Mesenchymal stem cell (in vitro differentiated cells and primary cell): Measurements from ENCODE around the gene ITLN1.

Source experiments
- DNase-seq: peaks from one replicate; pipeline ENCODE4 v3.0.0-alpha.2; 2013
- H2AFZ ChIP-seq: one replicate; pipeline ENCODE4 v1.6.1; 2013; ENCODE audit warnings: low read depth, mild to moderate bottlenecking, control low read depth, inconsistent platforms, low read length, moderate library complexity
- H2AK5ac ChIP-seq: 2 replicates; pipeline ENCODE4 v1.6.1; 2013; ENCODE audit warnings: low read length, moderate library complexity, mild to moderate bottlenecking, inconsistent platforms; ENCODE audit not compliant: severe bottlenecking
- H2BK120ac ChIP-seq: one replicate; pipeline ENCODE4 v1.6.1; 2013; ENCODE audit warnings: low read depth, mild to moderate bottlenecking, inconsistent platforms, low read length, moderate library complexity
- H2BK12ac ChIP-seq, 2 experiments: one replicate each; pipeline ENCODE4 v1.6.1; 2013; ENCODE audit warnings: inconsistent platforms in 2 of 2, low read length in 2 of 2, mild to moderate bottlenecking in 2 of 2, moderate library complexity in 2 of 2, control low read depth in 1 of 2
- H2BK15ac ChIP-seq: one replicate; pipeline ENCODE4 v1.6.1; 2013; ENCODE audit warnings: mild to moderate bottlenecking, low read depth, inconsistent platforms; ENCODE audit not compliant: poor library complexity, severe bottlenecking
- H2BK5ac ChIP-seq: 2 replicates; pipeline ENCODE4 v1.6.1; 2013; ENCODE audit warnings: low read depth, mild to moderate bottlenecking, low read length, control low read depth, inconsistent platforms; ENCODE audit not compliant: poor library complexity, severe bottlenecking
- H3K14ac ChIP-seq, 2 experiments: one replicate each; pipeline ENCODE4 v1.6.1; 2013; ENCODE audit warnings: inconsistent platforms in 2 of 2, low read length in 2 of 2, control low read depth in 1 of 2, mild to moderate bottlenecking in 1 of 2, moderate library complexity in 1 of 2
- H3K18ac ChIP-seq, 2 experiments: one replicate each; pipeline ENCODE4 v1.6.1; 2013; ENCODE audit warnings: inconsistent platforms in 2 of 2, low read length in 2 of 2, control low read depth in 1 of 2, low read depth in 1 of 2, mild to moderate bottlenecking in 1 of 2
- H3K23ac ChIP-seq, 2 experiments: one replicate each; pipeline ENCODE4 v1.6.1; 2013; ENCODE audit warnings: inconsistent platforms in 2 of 2, low read length in 2 of 2, mild to moderate bottlenecking in 2 of 2, moderate library complexity in 2 of 2, control low read depth in 1 of 2
- H3K27ac ChIP-seq: 2 replicates; pipeline ENCODE4 v1.5.1; 2013; ENCODE audit warnings: mild to moderate bottlenecking, moderate library complexity, low read length, control low read depth, inconsistent platforms; ENCODE audit not compliant: poor library complexity, severe bottlenecking
- H3K27me3 ChIP-seq, 2 experiments: 2 replicates each; pipeline versions ENCODE4 v1.6.1 to v1.7.0; 2013; ENCODE audit warnings: low read length in 2 of 2, mild to moderate bottlenecking in 2 of 2, moderate library complexity in 2 of 2, control low read depth in 1 of 2, inconsistent platforms in 1 of 2; ENCODE audit not compliant: control insufficient read depth in 1 of 2, insufficient read depth in 1 of 2
- H3K36me3 ChIP-seq, 2 experiments: 2 replicates each; pipeline versions ENCODE4 v1.6.1 to v1.7.0; 2013; ENCODE audit warnings: low read length in 2 of 2, control low read depth in 1 of 2, inconsistent platforms in 1 of 2, low read depth in 1 of 2, mild to moderate bottlenecking in 1 of 2; ENCODE audit not compliant: insufficient read depth in 2 of 2, control insufficient read depth in 1 of 2
- H3K4ac ChIP-seq, 2 experiments: one replicate each; pipeline ENCODE4 v1.6.1; 2013; ENCODE audit warnings: inconsistent platforms in 2 of 2, low read length in 2 of 2, mild to moderate bottlenecking in 2 of 2, moderate library complexity in 2 of 2, control low read depth in 1 of 2, low read depth in 1 of 2
- H3K4me1 ChIP-seq: 2 replicates; pipeline ENCODE4 v1.6.1; 2013; ENCODE audit warnings: low read depth, low read length, control low read depth; ENCODE audit not compliant: control insufficient read depth, insufficient read depth
- H3K4me2 ChIP-seq: 2 replicates; pipeline ENCODE4 v1.6.1; 2013; ENCODE audit warnings: low read length, mild to moderate bottlenecking, inconsistent platforms; ENCODE audit not compliant: poor library complexity, severe bottlenecking
- H3K4me3 ChIP-seq, 2 experiments: 2 replicates each; pipeline versions ENCODE4 v1.5.1 to v1.7.0; 2013; ENCODE audit warnings: low read length in 2 of 2, mild to moderate bottlenecking in 2 of 2, control low read depth in 1 of 2, low read depth in 1 of 2; ENCODE audit not compliant: insufficient read depth in 1 of 2
- H3K79me1 ChIP-seq: replicated peaks from 2 replicates; pipeline ENCODE4 v1.6.1; 2013; ENCODE audit warnings: mild to moderate bottlenecking, control low read depth, low read length, inconsistent platforms; ENCODE audit not compliant: poor library complexity, severe bottlenecking
- H3K9ac ChIP-seq: 2 replicates; pipeline ENCODE4 v1.7.0; 2013; ENCODE audit warnings: mild to moderate bottlenecking, low read length, moderate library complexity
- H3K9me3 ChIP-seq: 2 replicates; pipeline ENCODE4 v1.7.0; 2013; ENCODE audit warnings: mild to moderate bottlenecking, low read length; ENCODE audit not compliant: control insufficient read depth
- H4K8ac ChIP-seq: one replicate; pipeline ENCODE4 v1.6.1; 2013; ENCODE audit warnings: inconsistent platforms, mild to moderate bottlenecking, low read length, moderate library complexity
- H4K91ac ChIP-seq: one replicate; pipeline ENCODE4 v1.6.1; 2013; ENCODE audit warnings: mild to moderate bottlenecking, low read length, inconsistent platforms
- WGBS: methylation state at CpG from one replicate; pipeline ENCODE4 v1.1.7; 2013; ENCODE audit warnings: mixed read lengths; 5-methylcytosine and 5-hydroxymethylcytosine counted together

The ITLN1 gene

GRCh38 chr1:160910170-160910750, 25.3 kb upstream of the ITLN1 start:
- 59% methylated on average over 5 of the region's 6 CpGs for WGBS
- H3K27me3 ChIP-seq: no peaks in the 10 kb centered on the region
- no peaks in the 10 kb centered on the region for H3K36me3 ChIP-seq
- H2BK120ac ChIP-seq: no peak overlapping the region
- no peak overlapping the region for H3K4me2 ChIP-seq
- no peak overlapping the region for H2BK15ac ChIP-seq
- H4K8ac ChIP-seq: no peak overlapping the region
- no peak overlapping the region for H2BK12ac ChIP-seq
- no peaks in the 10 kb centered on the region for H3K4me1 ChIP-seq
- no peak for DNase-seq
- H3K79me1 ChIP-seq: no peaks in the 10 kb centered on the region
- no peak overlapping the region for H3K18ac ChIP-seq
- no peak overlapping the region for H3K23ac ChIP-seq
- H4K91ac ChIP-seq: no peak overlapping the region
- no peak overlapping the region for H3K27ac ChIP-seq
- H2BK5ac ChIP-seq: no peak overlapping the region
- H3K4me3 ChIP-seq: no peak overlapping the region
- H2AFZ ChIP-seq: no peak overlapping the region
- H3K9me3 ChIP-seq: no peaks in the 10 kb centered on the region
- no peak overlapping the region for H3K14ac ChIP-seq
- no peak overlapping the region for H2AK5ac ChIP-seq
- no peak overlapping the region for H3K4ac ChIP-seq
- no peak overlapping the region for H3K9ac ChIP-seq

GRCh38 chr1:160907976-160908375, 23.0 kb upstream of the ITLN1 start:
- Histone ChIP-seq H2BK15ac (no peak overlapping the region), H2AK5ac (no peak overlapping the region), H2BK120ac (no peak overlapping the region), H4K91ac (no peak overlapping the region), H2BK5ac (no peak overlapping the region), H3K23ac (no peak overlapping the region), H3K4me2 (no peak overlapping the region), H3K4ac (no peak overlapping the region), H3K36me3 (no peaks in the 10 kb centered on the region), H2BK12ac (no peak overlapping the region), H3K9ac (no peak overlapping the region), H3K27me3 (peaks cover 0 to 3% of the 10 kb centered on the region in 2 experiments), H4K8ac (no peak overlapping the region), H3K79me1 (no peaks in the 10 kb centered on the region), H2AFZ (no peak overlapping the region), H3K27ac (no peak overlapping the region), H3K4me3 (no peak overlapping the region), H3K9me3 (no peaks in the 10 kb centered on the region), H3K4me1 (no peaks in the 10 kb centered on the region), H3K14ac (no peak overlapping the region), H3K18ac (no peak overlapping the region)
- 70% methylated on average over 7 of the region's 7 CpGs for WGBS
- DNase-seq: no peak

- no peak overlapping the region for H3K23ac ChIP-seq
- 81% methylated on average over 4 of the region's 4 CpGs for WGBS
- no peak overlapping the region for H3K27ac ChIP-seq
- no peak overlapping the region for H3K4me2 ChIP-seq
- H2AFZ ChIP-seq: no peak overlapping the region
- no peak overlapping the region for H2BK5ac ChIP-seq
- H3K27me3 ChIP-seq: peaks cover 0 to 3% of the 10 kb centered on the region in 2 experiments
- H3K18ac ChIP-seq: no peak overlapping the region
- H3K14ac ChIP-seq: no peak overlapping the region
- H3K36me3 ChIP-seq: no peaks in the 10 kb centered on the region
- no peak overlapping the region for H2BK12ac ChIP-seq
- no peak overlapping the region for H4K91ac ChIP-seq
- no peaks in the 10 kb centered on the region for H3K4me1 ChIP-seq
- no peak overlapping the region for H2BK15ac ChIP-seq
- no peak for DNase-seq
- H4K8ac ChIP-seq: no peak overlapping the region
- H2BK120ac ChIP-seq: no peak overlapping the region
- H3K9me3 ChIP-seq: no peaks in the 10 kb centered on the region
- H3K4ac ChIP-seq: no peak overlapping the region
- H3K9ac ChIP-seq: no peak overlapping the region
- no peak overlapping the region for H3K4me3 ChIP-seq
- no peaks in the 10 kb centered on the region for H3K79me1 ChIP-seq
- no peak overlapping the region for H2AK5ac ChIP-seq
Measured at GRCh38 chr1:160905617-160905989, 20.6 kb upstream of the ITLN1 start.

GRCh38 chr1:160904783-160905616, 20.0 kb upstream of the ITLN1 start:
- Histone ChIP-seq H3K23ac (no peak overlapping the region), H3K4ac (no peak overlapping the region), H3K27ac (no peak overlapping the region), H3K9ac (no peak overlapping the region), H3K79me1 (no peaks in the 10 kb centered on the region), H3K36me3 (no peaks in the 10 kb centered on the region), H3K14ac (no peak overlapping the region), H2BK5ac (no peak overlapping the region), H3K27me3 (peaks cover 0 to 3% of the 10 kb centered on the region in 2 experiments), H4K8ac (no peak overlapping the region), H2BK12ac (no peak overlapping the region), H3K9me3 (no peaks in the 10 kb centered on the region), H2AK5ac (no peak overlapping the region), H3K4me3 (no peak overlapping the region), H2BK120ac (no peak overlapping the region), H3K18ac (no peak overlapping the region), H2BK15ac (no peak overlapping the region), H3K4me2 (no peak overlapping the region), H4K91ac (no peak overlapping the region), H2AFZ (no peak overlapping the region), H3K4me1 (no peaks in the 10 kb centered on the region)
- 57% methylated on average over 7 of the region's 8 CpGs for WGBS
- no peak for DNase-seq
